GM13976 (cell line): ENCODE measurements around the gene TMUB1.

ENCODE experiments used
- DNase-seq: peaks from one replicate; pipeline ENCODE4 v3.0.0; 2012; ENCODE audit warnings: low spot score
- CTCF ChIP-seq: IDR thresholded peaks from 2 replicates; pipeline ENCODE4 v1.5.1; 2012; ENCODE audit warnings: borderline replicate concordance, mild to moderate bottlenecking; ENCODE audit not compliant: insufficient read depth; ENCODE audit errors: extremely low read depth, missing control alignments, control extremely low read depth
- in situ Hi-C: fragments of 300-500 bp; cut with MboI; formaldehyde crosslinking; loops from one replicate; pipeline ENCODE4 v1.12.0; 2022; ENCODE audit warnings: low sequenced_read_pairs, mixed read lengths, inconsistent platforms; ENCODE audit not compliant: unreplicated experiment

The TMUB1 gene

GRCh38 chr7:151083071-151083823 is at the start of gene TMUB1:
Gene TMUB1 (minus strand): TSS chr7:151083493. CDS start chr7:151082563, 930 bp downstream.
- TF ChIP-seq CTCF, result no peak
- peak; percentile 89 for DNase-seq
- in situ Hi-C loops, result no loop called here

- in situ Hi-C loops, result no loop called here
- no peak for DNase-seq
- no peak for TF ChIP-seq CTCF
Measured at GRCh38 chr7:151132461-151133205, 49.3 kb upstream of the TMUB1 start.

GRCh38 chr7:151131592-151132293 is 48.5 kb upstream of the TMUB1 start:
- DNase-seq, result no peak
- no peak for TF ChIP-seq CTCF
- in situ Hi-C loops, result no loop called here

GRCh38 chr7:151131224-151131591 is 47.9 kb upstream of the TMUB1 start:
- no peak for TF ChIP-seq CTCF
- DNase-seq, result no peak
- in situ Hi-C loops, result no loop called here

- no peak for DNase-seq
- in situ Hi-C loops, result no loop called here
- no peak for TF ChIP-seq CTCF
Measured at GRCh38 chr7:151130741-151131157, 47.5 kb upstream of the TMUB1 start.

GRCh38 chr7:151129960-151130591 is 46.8 kb upstream of the TMUB1 start:
- no peak for DNase-seq
- in situ Hi-C loops, result no loop called here
- TF ChIP-seq CTCF, result no peak
